Ovary (tissue), 9 donors: ENCODE data around the gene UCN3. TPM values are rescaled to one million over a fixed set of nuclear protein-coding genes. Genes with fewer than 3 reads are reported as not detected.

Source experiments
- DNase-seq, 5 donors: peaks; one replicate each; pipeline ENCODE4 v3.0.0-alpha.2; 2019 to 2020
- H3K27ac ChIP-seq, 2 donors: fragments of 200-600 bp; one replicate each; pipeline versions ENCODE4 v1.5.1 to v1.8.0; 2019 to 2022
- H3K27me3 ChIP-seq: fragments of 200-600 bp; one replicate; pipeline ENCODE4 v1.8.0; 2022
- H3K36me3 ChIP-seq: fragments of 200-600 bp; sonication (generic); one replicate; pipeline ENCODE4 v1.5.1; 2019
- H3K4me1 ChIP-seq: one replicate; pipeline ENCODE4 v1.8.1; 2013; ENCODE audit warnings: mild to moderate bottlenecking, moderate library complexity; ENCODE audit not compliant: insufficient read depth
- H3K4me3 ChIP-seq: fragments of 200-600 bp; sonication (generic); one replicate; pipeline ENCODE4 v1.5.1; 2017
- H3K9me3 ChIP-seq, 2 donors: fragments of 200-600 bp in 1 of 2; sonication (generic) in 1 of 2; one replicate each; pipeline versions ENCODE4 v1.5.1 to v1.8.1; 2013 to 2019; ENCODE audit warnings: mild to moderate bottlenecking in 1 of 2, moderate library complexity in 1 of 2
- CTCF ChIP-seq, 3 donors: fragments of 450-650 bp in 2 of 3; fragments of 200-600 bp in 1 of 3; IDR thresholded peaks; one replicate each; pipeline versions ENCODE4 v1.5.1 to v1.8.0; 2016 to 2022; ENCODE audit warnings: antibody characterized with exemption in 3 of 3, mild to moderate bottlenecking in 1 of 3
- EP300 ChIP-seq: sonication (generic); formaldehyde crosslinking; IDR thresholded peaks from one replicate; pipeline ENCODE4 v1.6.1; 2017; ENCODE audit warnings: antibody characterized with exemption
- POLR2A ChIP-seq: fragments of 450-650 bp; IDR thresholded peaks from one replicate; pipeline ENCODE4 v1.6.1; 2017; ENCODE audit warnings: antibody characterized with exemption, mild to moderate bottlenecking, moderate library complexity
- WGBS, 3 donors: extraction: QIAGEN DNeasy Blood & Tissue Kit in 1 of 3; methylation state at CpG; one replicate each; pipeline versions ENCODE4 v1.1.5 to v1.1.7; 2013 to 2017; 5-methylcytosine and 5-hydroxymethylcytosine counted together
- intact Hi-C, 4 donors: fragments of 100-400 bp; cut with DNase I; formaldehyde crosslinking; loops; one replicate each; pipeline versions ENCODE4 v1.11.0 to v1.15.1; 2022 to 2023
- polyA plus RNA-seq, 2 donors: library from polyadenylated mRNA; stranded (reverse); fragments of 200-250 nt in 1 of 2; fragments of 350-450 nt in 1 of 2; fragmentation: Illumina TruSeq in 1 of 2; extraction: RNeasy Lipid Tissue Mini Kit (QIAGEN cat#74804) in 1 of 2; gene quantifications; one replicate each; pipeline ENCODE4 v1.2.3, GENCODE V29; 2013 to 2014
- total RNA-seq, 7 donors: library from RNA; depleted of rRNA in 2 of 7; stranded (reverse); fragments of >200 nt in 2 of 7; fragmentation: NEBNext Ultra II Directional in 3 of 7; extraction: Animal tissue kit (Norgen Biotek cat#: 25700) in 3 of 7; gene quantifications; one replicate each; pipeline versions ENCODE4 v1.1.0 to v1.2.4, GENCODE V29; 2016 to 2023
- donor health status: DM: no; HTN: no; CAD: no; lungs with moderate emphysema.
- donor health status: DM: no; HTN: no; CAD: no.
- donor health status: Bipolar disorder and iron deficiency.
- donor health status: DM: yes; HTN: yes; CAD: no.
- donor health status: DM: no; HTN: no; CAD: no.
- donor health status: DM: yes; HTN: yes; CAD: no.

UCN3 gene
- total and polyA plus RNA-seq, 9 donors, result not detected

- Histone ChIP-seq H3K9me3 (no peaks in the 10 kb centered on the region), H3K27ac (no peak overlapping the region), H3K27me3 (no peaks in the 10 kb centered on the region), H3K4me3 (no peak overlapping the region), H3K4me1 (peaks cover 1% of the 10 kb centered on the region), H3K36me3 (no peaks in the 10 kb centered on the region)
- WGBS, 3 donors, result 91 to 93% (median 91%) methylated on average over 11 of the region's 11 CpGs
- TF ChIP-seq CTCF (IDR thresholded peaks at IDR 0.05) (no peak), EP300 (no peak), POLR2A (no peak)
- intact Hi-C loops, result no loop called here
- no peak for DNase-seq
These were observed 52.2 kb downstream of the UCN3 start for GRCh38 chr10:5416981-5417380.

- Histone ChIP-seq H3K36me3 (no peaks in the 10 kb centered on the region), H3K27me3 (no peaks in the 10 kb centered on the region), H3K4me1 (no peaks in the 10 kb centered on the region), H3K27ac (no peak overlapping the region), H3K9me3 (no peaks in the 10 kb centered on the region), H3K4me3 (no peak overlapping the region)
- TF ChIP-seq EP300, result no peak
- intact Hi-C loops, result no loop called here
- no peak for DNase-seq
These were observed 53.8 kb downstream of the UCN3 start for GRCh38 chr10:5418584-5418983.

- intact Hi-C loops, result no loop called here
- Histone ChIP-seq H3K36me3 (no peaks in the 10 kb centered on the region), H3K27ac (no peak overlapping the region), H3K27me3 (no peaks in the 10 kb centered on the region), H3K4me3 (no peak overlapping the region), H3K9me3 (no peaks in the 10 kb centered on the region), H3K4me1 (no peaks in the 10 kb centered on the region)
- WGBS, 3 donors, result 84 to 88% (median 86%) methylated on average over 3 of the region's 3 CpGs
- TF ChIP-seq CTCF (IDR thresholded peaks at IDR 0.05) (no peak), EP300 (no peak), POLR2A (no peak)
- no peak for DNase-seq
These were observed 54.8 kb downstream of the UCN3 start for GRCh38 chr10:5419466-5420094.

- intact Hi-C loops, result no loop called here
- H3K4me1 ChIP-seq, result no peaks in the 10 kb centered on the region
- H3K27ac ChIP-seq, result no peak overlapping the region
These were observed 59.0 kb downstream of the UCN3 start for GRCh38 chr10:5423771-5424170.

More at GRCh38 chr10:5423771-5424170, 59.0 kb downstream of the UCN3 start:
- WGBS, 3 donors, result 17 to 26% (median 22%) methylated on average over 2 of the region's 2 CpGs
- H3K9me3 ChIP-seq, result no peaks in the 10 kb centered on the region
- no peak for DNase-seq
- no peaks in the 10 kb centered on the region for H3K36me3 ChIP-seq
- H3K4me3 ChIP-seq, result no peak overlapping the region
- no peaks in the 10 kb centered on the region for H3K27me3 ChIP-seq
- no peak for TF ChIP-seq EP300
- no peak for TF ChIP-seq CTCF (IDR thresholded peaks at IDR 0.05)
- TF ChIP-seq POLR2A, result no peak

Other genes starting within 250 kb of the UCN3 start
- under 1 TPM in 1 of 7 donors, not detected in 6; 0.80 TPM for gene AKR1C8, start 179.8 kb upstream of the UCN3 start, total RNA-seq
- not detected for gene AKR1C8, start 179.8 kb upstream of the UCN3 start, polyA plus RNA-seq
- gene AKR1C4, start 168.1 kb upstream of the UCN3 start, total RNA-seq, result not detected
- not detected for gene AKR1C4, start 168.1 kb upstream of the UCN3 start, polyA plus RNA-seq
- under 1 TPM in 3 of 7 donors, not detected in 4; 0.15 to 0.34 (median 0.15) TPM for gene TUBAL3, start 39.9 kb downstream of the UCN3 start, total RNA-seq
- not detected for gene TUBAL3, start 39.9 kb downstream of the UCN3 start, polyA plus RNA-seq
- gene NET1, start 47.6 kb downstream of the UCN3 start, total RNA-seq, result 10 to 100 TPM; 31.0 to 79.2 (median 60.4) TPM
- 10 to 100 TPM; 40.1 to 51.0 TPM for gene NET1, start 47.6 kb downstream of the UCN3 start, polyA plus RNA-seq
- gene CALML5, start 134.6 kb downstream of the UCN3 start, total RNA-seq, result 1 to 10 TPM in 1 of 7 donors, not detected in 6; 1.7 TPM
- gene CALML5, start 134.6 kb downstream of the UCN3 start, polyA plus RNA-seq, result not detected
- gene CALML3, start 160.0 kb downstream of the UCN3 start, total RNA-seq, result 1 to 10 TPM in 1 of 7 donors, not detected in 6; 1.5 TPM
- under 1 TPM in 1 of 2 donors, not detected in 1; 0.02 TPM for gene CALML3, start 160.0 kb downstream of the UCN3 start, polyA plus RNA-seq